ENCODE data around the gene APLF. TPM values are rescaled to one million over a fixed set of nuclear protein-coding genes. Genes with fewer than 3 reads are reported as not detected.
"Not testable (repeated sequence)": the region's sequence is repeated elsewhere in the genome, so short reads cannot be mapped to it uniquely, and the experiment has no call there.

Gene APLF
- total and polyA plus RNA-seq, 3 experiments from 2014 or later = 1.9 to 4.0 (median 3.6) TPM

DNA sequence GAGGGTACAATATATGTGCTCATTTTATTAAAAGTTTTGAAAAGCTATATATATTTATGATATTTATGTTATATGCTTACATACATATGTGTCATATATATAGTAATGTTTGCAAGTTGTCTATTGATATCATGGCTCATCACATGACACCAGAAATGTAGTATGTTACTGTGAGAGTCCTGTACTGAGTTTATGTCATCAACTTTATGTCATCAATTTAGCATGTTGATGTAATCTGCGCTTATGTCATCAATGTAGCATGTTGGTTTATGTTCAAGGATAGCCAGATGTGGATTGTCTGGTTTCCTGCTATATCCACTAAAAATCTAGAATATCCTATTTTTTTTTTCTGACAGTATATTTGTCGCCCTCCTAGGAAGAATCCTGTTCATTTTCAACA is 77.4 kb downstream of the APLF start:
- no peak overlapping the region for H3K4me3 Mint-ChIP-seq
- POLR2A ChIA-PET = no interaction called here
- H3K36me3 Mint-ChIP-seq = peaks cover 4 to 10% (median 7%) of the 10 kb centered on the region in 3 donors
- Histone ChIP-seq H3K36me3 (ENCODE audit: insufficient read depth, low read length) (no peaks in the 10 kb centered on the region), H3K4me3 (ENCODE audit: low read length) (no peak overlapping the region), H3K27ac (ENCODE audit: low read depth, low read length) (no peak overlapping the region), H3K27me3 (ENCODE audit: insufficient read depth, low read length, poor library complexity, severe bottlenecking) (no peaks in the 10 kb centered on the region), H3K4me1 (ENCODE audit: insufficient read depth, low read length) (no peaks in the 10 kb centered on the region), H3K9me3 (ENCODE audit: low read length) (no peaks in the 10 kb centered on the region)
- no peaks in the 10 kb centered on the region for H3K27me3 Mint-ChIP-seq
- no peak overlapping the region for H3K27ac Mint-ChIP-seq
- DNase-seq = no peak
- no peaks in the 10 kb centered on the region for H3K9me3 Mint-ChIP-seq
- H3K4me1 Mint-ChIP-seq = no peaks in the 10 kb centered on the region
- CTCF ChIA-PET = interaction anchor here (1.3 kb wide), 1 partner anchor 9 kb away, joined by 3 read pairs; no protein-coding TSS in a partner anchor

DNA sequence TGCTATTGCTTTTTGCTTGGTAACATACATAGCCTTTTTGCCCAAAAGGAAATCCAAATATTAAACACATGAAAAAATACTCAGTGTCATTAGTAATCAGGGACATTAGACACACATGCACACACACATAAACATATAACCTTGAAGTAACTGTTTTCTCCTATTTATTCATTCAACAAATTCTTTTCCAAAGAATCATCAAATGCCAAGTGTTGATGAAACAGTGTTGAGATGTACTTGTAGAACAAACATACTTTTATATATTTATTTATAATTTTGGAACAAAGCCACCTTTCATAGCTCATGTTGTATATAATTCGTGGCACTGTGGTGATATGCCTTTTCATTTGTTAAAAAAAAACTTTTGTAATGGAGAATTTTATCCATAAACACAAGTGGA is 81.0 kb downstream of the APLF start:
- Histone ChIP-seq H3K27me3 (ENCODE audit: insufficient read depth, low read length, poor library complexity, severe bottlenecking) (no peaks in the 10 kb centered on the region), H3K36me3 (ENCODE audit: insufficient read depth, low read length) (no peaks in the 10 kb centered on the region), H3K4me3 (ENCODE audit: low read length) (no peak overlapping the region), H3K4me1 (ENCODE audit: insufficient read depth, low read length) (no peaks in the 10 kb centered on the region), H3K27ac (ENCODE audit: low read depth, low read length) (no peak overlapping the region), H3K9me3 (ENCODE audit: low read length) (no peaks in the 10 kb centered on the region)
- ChIA-PET CTCF (no interaction called here), POLR2A (no interaction called here)
- Mint-ChIP-seq H3K27ac (no peak overlapping the region), H3K9me3 (no peaks in the 10 kb centered on the region), H3K4me3 (no peak overlapping the region), H3K36me3 (peaks cover 4 to 6% (median 5%) of the 10 kb centered on the region in 3 donors), H3K27me3 (no peaks in the 10 kb centered on the region), H3K4me1 (no peaks in the 10 kb centered on the region)
- no peak for DNase-seq

DNA sequence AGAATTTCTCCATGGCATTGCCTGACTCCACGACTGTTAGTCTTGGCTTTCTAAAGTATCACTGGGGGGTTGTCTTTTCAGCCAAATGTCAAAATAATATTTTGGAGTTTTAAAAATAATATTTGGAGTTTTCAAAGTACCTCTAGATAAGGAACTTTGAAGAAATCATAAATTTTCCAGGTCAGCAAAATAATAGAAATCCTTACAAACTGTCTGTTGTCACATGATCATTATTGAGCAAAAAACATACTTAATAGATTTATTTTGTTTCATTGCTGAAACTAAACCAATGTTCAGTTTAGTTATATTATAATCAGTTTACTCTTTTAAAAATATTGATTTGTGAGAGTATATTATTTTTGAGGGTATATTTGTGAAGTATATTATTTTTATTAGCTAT is 85.7 kb downstream of the APLF start:
- H3K4me1 Mint-ChIP-seq = no peaks in the 10 kb centered on the region
- Histone ChIP-seq H3K36me3 (ENCODE audit: insufficient read depth, low read length) (no peaks in the 10 kb centered on the region), H3K27me3 (ENCODE audit: insufficient read depth, low read length, poor library complexity, severe bottlenecking) (no peaks in the 10 kb centered on the region), H3K4me1 (ENCODE audit: insufficient read depth, low read length) (no peaks in the 10 kb centered on the region), H3K9me3 (ENCODE audit: low read length) (no peaks in the 10 kb centered on the region), H3K27ac (ENCODE audit: low read depth, low read length) (no peak overlapping the region), H3K4me3 (ENCODE audit: low read length) (no peak overlapping the region)
- DNase-seq = no peak
- ChIA-PET CTCF (no interaction called here), POLR2A (no interaction called here)
- peaks cover 0 to 4% (median 4%) of the 10 kb centered on the region in 3 donors for H3K36me3 Mint-ChIP-seq
- no peak overlapping the region for H3K27ac Mint-ChIP-seq
- no peaks in the 10 kb centered on the region for H3K27me3 Mint-ChIP-seq
- H3K4me3 Mint-ChIP-seq = no peak overlapping the region
- no peaks in the 10 kb centered on the region for H3K9me3 Mint-ChIP-seq

DNA sequence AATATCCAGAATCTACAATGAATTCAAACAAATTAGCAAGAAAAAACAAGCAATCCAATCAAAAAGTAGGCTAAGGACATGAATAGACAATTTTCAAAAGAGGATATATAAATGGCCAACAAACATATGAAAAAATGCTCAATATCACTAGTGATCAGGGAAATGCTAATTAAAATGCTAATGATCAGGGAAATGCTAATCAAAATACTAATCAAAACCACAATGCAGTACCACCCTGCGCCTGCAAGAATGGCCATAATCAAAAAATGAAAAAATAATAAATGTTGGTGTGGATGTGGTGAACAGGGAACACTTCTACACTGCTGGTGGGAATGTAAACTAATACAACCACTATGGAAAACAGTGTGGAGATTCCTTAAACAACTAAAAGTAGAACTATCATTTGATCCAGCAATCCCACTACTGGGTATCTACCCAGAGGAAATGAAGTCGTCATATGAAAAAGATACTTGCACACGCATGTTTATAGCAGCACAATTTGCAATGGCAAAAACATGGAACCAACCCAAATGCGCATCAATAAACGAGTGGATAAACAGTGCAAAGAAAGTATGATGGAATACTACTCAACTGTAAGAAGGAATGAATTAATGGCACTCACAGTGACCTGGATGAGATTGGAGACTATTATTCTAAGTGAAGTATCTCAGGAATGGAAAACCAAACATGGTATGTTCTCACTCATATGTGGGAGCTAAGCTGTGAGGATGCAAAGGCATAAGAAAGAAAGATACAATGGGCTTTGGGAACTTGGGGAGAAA is 88.2 kb downstream of the APLF start:
- CTCF ChIA-PET; H3K4me3 ChIP-seq (ENCODE audit: low read length); POLR2A ChIA-PET; H3K9me3 Mint-ChIP-seq; H3K27me3 ChIP-seq (ENCODE audit: insufficient read depth, low read length, poor library complexity, severe bottlenecking); H3K9me3 ChIP-seq (ENCODE audit: low read length); H3K4me1 ChIP-seq (ENCODE audit: insufficient read depth, low read length); H3K27me3 Mint-ChIP-seq; H3K4me3 Mint-ChIP-seq; H3K36me3 ChIP-seq (ENCODE audit: insufficient read depth, low read length); H3K4me1 Mint-ChIP-seq; H3K36me3 Mint-ChIP-seq; H3K27ac Mint-ChIP-seq; H3K27ac ChIP-seq (ENCODE audit: low read depth, low read length); DNase-seq: not testable (repeated sequence)

DNA sequence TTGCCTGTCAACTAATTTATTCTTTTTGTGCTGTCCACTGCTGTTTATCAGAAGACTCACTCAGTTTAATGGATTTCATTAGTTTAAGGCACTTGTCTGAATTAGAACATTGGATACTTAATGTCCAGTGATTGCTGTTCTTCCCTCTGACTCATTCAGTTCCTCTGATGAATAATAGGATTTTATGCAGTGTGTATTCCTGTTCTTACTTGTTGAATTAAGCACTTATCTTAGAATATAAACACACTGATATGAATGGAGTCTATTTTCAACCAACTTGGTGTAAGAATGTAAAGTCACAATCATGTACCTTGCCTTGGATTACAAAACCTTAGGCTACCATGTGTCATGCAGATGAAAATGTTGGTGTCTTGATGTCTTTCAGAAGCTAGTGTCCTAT is 89.0 kb downstream of the APLF start:
- no peaks in the 10 kb centered on the region for H3K4me1 Mint-ChIP-seq
- DNase-seq = no peak
- H3K27me3 Mint-ChIP-seq = peaks cover 0 to 3% of the 10 kb centered on the region in 2 donors
- no peak overlapping the region for H3K4me3 ChIP-seq (ENCODE audit: low read length)
- no peaks in the 10 kb centered on the region for H3K4me1 ChIP-seq (ENCODE audit: insufficient read depth, low read length)
- ChIA-PET POLR2A (no interaction called here), CTCF (no interaction called here)
- no peak overlapping the region for H3K27ac Mint-ChIP-seq
- no peaks in the 10 kb centered on the region for H3K9me3 ChIP-seq (ENCODE audit: low read length)
- no peaks in the 10 kb centered on the region for H3K36me3 ChIP-seq (ENCODE audit: insufficient read depth, low read length)
- no peaks in the 10 kb centered on the region for H3K9me3 Mint-ChIP-seq
- H3K4me3 Mint-ChIP-seq = no peak overlapping the region
- no peaks in the 10 kb centered on the region for H3K27me3 ChIP-seq (ENCODE audit: insufficient read depth, low read length, poor library complexity, severe bottlenecking)
- H3K36me3 Mint-ChIP-seq = peaks cover 0 to 4% (median 4%) of the 10 kb centered on the region in 3 donors
- no peak overlapping the region for H3K27ac ChIP-seq (ENCODE audit: low read depth, low read length)

DNA sequence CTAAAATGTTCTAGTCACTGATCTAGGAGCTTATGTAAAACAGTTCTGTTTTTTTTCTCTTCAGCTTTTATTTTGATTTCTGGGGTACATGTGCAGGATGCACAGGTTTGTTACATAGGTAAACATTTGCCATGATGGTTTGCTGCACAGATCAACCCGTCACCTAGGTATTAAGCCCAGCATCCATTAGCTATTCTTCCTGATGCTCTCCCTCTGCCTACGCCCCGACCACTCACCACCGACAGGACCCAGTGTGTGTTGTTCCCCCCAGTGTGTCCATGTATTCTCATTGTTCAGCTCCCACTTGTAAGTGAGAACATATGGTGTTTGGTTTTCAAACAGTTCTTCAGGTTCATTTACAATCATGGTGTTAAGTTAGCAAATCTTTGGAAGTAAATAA is 91.2 kb downstream of the APLF start:
- H3K9me3 ChIP-seq (ENCODE audit: low read length) = no peaks in the 10 kb centered on the region
- no peaks in the 10 kb centered on the region for H3K36me3 Mint-ChIP-seq
- H3K27ac ChIP-seq (ENCODE audit: low read depth, low read length) = no peak overlapping the region
- H3K27me3 Mint-ChIP-seq = peaks cover 0 to 3% of the 10 kb centered on the region in 2 donors
- H3K9me3 Mint-ChIP-seq = no peaks in the 10 kb centered on the region
- no peaks in the 10 kb centered on the region for H3K4me1 ChIP-seq (ENCODE audit: insufficient read depth, low read length)
- ChIA-PET CTCF (no interaction called here), POLR2A (no interaction called here)
- H3K4me3 ChIP-seq (ENCODE audit: low read length) = no peak overlapping the region
- H3K27me3 ChIP-seq (ENCODE audit: insufficient read depth, low read length, poor library complexity, severe bottlenecking) = no peaks in the 10 kb centered on the region
- no peak overlapping the region for H3K27ac Mint-ChIP-seq
- no peaks in the 10 kb centered on the region for H3K36me3 ChIP-seq (ENCODE audit: insufficient read depth, low read length)
- no peaks in the 10 kb centered on the region for H3K4me1 Mint-ChIP-seq
- H3K4me3 Mint-ChIP-seq = no peak overlapping the region
- no peak for DNase-seq

DNA sequence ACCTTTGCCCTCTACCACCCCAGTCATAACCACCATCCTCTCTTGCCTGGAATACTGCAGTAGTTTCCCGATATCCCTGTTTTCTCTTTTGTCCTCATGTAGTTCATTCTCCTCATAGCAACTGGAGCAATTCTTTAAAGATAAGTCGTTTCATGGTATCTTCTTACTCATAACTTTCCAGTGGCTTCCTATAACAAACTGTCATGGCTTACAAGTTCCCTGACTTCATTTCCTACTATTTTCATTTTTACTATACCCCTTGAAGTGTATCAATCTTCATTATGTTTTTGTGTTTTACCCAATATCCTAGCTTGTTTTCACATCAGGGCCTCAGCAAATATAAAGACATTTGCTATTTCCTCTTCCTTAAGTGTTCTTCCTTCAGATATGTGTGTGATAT is 92.3 kb downstream of the APLF start:
- H3K4me3 ChIP-seq (ENCODE audit: low read length) = no peak overlapping the region
- no peak overlapping the region for H3K27ac ChIP-seq (ENCODE audit: low read depth, low read length)
- ChIA-PET POLR2A (no interaction called here), CTCF (no interaction called here)
- H3K9me3 ChIP-seq (ENCODE audit: low read length) = no peaks in the 10 kb centered on the region
- Mint-ChIP-seq H3K27ac (no peak overlapping the region), H3K4me3 (no peak overlapping the region), H3K27me3 (peaks cover 0 to 3% of the 10 kb centered on the region in 2 donors), H3K4me1 (no peaks in the 10 kb centered on the region), H3K9me3 (no peaks in the 10 kb centered on the region), H3K36me3 (no peaks in the 10 kb centered on the region)
- H3K27me3 ChIP-seq (ENCODE audit: insufficient read depth, low read length, poor library complexity, severe bottlenecking) = no peaks in the 10 kb centered on the region
- no peaks in the 10 kb centered on the region for H3K36me3 ChIP-seq (ENCODE audit: insufficient read depth, low read length)
- DNase-seq = no peak
- H3K4me1 ChIP-seq (ENCODE audit: insufficient read depth, low read length) = no peaks in the 10 kb centered on the region

DNA sequence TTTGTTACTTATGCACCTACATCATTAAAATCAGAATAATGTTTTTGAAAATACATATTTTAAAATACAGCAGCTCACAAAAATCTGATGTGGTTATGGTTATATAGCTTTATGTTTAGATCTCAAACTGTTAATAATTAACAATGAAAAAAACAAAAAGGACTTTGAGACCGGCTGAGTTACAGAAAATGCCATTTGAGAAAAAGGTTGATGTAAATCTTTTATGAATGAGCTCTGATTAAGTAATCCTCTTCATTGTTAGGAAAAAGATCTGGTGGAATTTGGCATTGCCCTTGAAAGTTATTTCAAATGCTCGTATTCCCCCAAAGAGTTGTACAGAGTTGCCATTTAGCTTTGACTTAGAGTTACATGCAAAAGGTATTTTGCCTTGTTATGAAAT is 93.2 kb downstream of the APLF start:
- Mint-ChIP-seq H3K27me3 (peaks cover 0 to 3% of the 10 kb centered on the region in 2 donors), H3K4me1 (no peaks in the 10 kb centered on the region), H3K9me3 (no peaks in the 10 kb centered on the region), H3K4me3 (no peak overlapping the region), H3K27ac (no peak overlapping the region), H3K36me3 (no peaks in the 10 kb centered on the region)
- no peaks in the 10 kb centered on the region for H3K4me1 ChIP-seq (ENCODE audit: insufficient read depth, low read length)
- H3K9me3 ChIP-seq (ENCODE audit: low read length) = no peaks in the 10 kb centered on the region
- DNase-seq = no peak
- H3K27me3 ChIP-seq (ENCODE audit: insufficient read depth, low read length, poor library complexity, severe bottlenecking) = no peaks in the 10 kb centered on the region
- no peak overlapping the region for H3K27ac ChIP-seq (ENCODE audit: low read depth, low read length)
- CTCF ChIA-PET = no interaction called here
- no peak overlapping the region for H3K4me3 ChIP-seq (ENCODE audit: low read length)
- POLR2A ChIA-PET = no interaction called here
- H3K36me3 ChIP-seq (ENCODE audit: insufficient read depth, low read length) = no peaks in the 10 kb centered on the region

Data from CD8-positive, alpha-beta memory T cell (primary cell).